ENCODE data around the gene PHKA1.
A peak's percentile ranks its signal among the peaks of the same experiment; 100 is the strongest.

The PHKA1 gene

DNA sequence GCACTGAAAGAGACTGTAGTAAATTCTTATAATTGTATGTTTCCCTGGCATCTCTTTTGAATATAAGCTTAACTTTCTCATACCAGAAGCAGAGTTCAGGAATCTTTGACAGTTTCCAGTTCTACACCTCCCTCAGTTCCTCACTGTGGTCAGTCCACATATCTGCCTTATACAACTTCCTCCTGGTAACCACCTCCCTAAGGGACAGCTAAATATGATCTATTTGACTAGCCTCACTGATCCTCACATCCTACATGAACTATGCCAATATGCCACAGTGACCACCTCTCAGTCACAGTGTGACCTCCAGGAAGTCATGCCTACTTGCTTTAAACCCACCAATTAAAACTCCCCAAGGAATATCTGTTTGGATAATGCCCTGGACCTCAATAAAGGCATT, 89.9 kb downstream of the PHKA1 start:
- TF ChIP-seq, protein P1, sequence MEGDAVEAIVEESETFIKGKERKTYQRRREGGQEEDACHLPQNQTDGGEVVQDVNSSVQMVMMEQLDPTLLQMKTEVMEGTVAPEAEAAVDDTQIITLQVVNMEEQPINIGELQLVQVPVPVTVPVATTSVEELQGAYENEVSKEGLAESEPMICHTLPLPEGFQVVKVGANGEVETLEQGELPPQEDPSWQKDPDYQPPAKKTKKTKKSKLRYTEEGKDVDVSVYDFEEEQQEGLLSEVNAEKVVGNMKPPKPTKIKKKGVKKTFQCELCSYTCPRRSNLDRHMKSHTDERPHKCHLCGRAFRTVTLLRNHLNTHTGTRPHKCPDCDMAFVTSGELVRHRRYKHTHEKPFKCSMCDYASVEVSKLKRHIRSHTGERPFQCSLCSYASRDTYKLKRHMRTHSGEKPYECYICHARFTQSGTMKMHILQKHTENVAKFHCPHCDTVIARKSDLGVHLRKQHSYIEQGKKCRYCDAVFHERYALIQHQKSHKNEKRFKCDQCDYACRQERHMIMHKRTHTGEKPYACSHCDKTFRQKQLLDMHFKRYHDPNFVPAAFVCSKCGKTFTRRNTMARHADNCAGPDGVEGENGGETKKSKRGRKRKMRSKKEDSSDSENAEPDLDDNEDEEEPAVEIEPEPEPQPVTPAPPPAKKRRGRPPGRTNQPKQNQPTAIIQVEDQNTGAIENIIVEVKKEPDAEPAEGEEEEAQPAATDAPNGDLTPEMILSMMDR (IDR thresholded peaks at IDR 0.05; ENCODE audit: insufficient read depth, low read length, poor library complexity, severe bottlenecking), result no peak
- H3K36me3 ChIP-seq (ENCODE audit: control insufficient read depth, insufficient read depth, low read length), result no peaks in the 10 kb centered on the region
- no peak for DNase-seq (ENCODE audit: extremely low read depth, insufficient read length)
- no peak overlapping the region for H3K4me3 ChIP-seq (replicated peaks; ENCODE audit: low read depth, low read length)
- no peaks in the 10 kb centered on the region for H3K27me3 ChIP-seq (replicated peaks; ENCODE audit: control insufficient read depth, insufficient read depth, low read length)

DNA sequence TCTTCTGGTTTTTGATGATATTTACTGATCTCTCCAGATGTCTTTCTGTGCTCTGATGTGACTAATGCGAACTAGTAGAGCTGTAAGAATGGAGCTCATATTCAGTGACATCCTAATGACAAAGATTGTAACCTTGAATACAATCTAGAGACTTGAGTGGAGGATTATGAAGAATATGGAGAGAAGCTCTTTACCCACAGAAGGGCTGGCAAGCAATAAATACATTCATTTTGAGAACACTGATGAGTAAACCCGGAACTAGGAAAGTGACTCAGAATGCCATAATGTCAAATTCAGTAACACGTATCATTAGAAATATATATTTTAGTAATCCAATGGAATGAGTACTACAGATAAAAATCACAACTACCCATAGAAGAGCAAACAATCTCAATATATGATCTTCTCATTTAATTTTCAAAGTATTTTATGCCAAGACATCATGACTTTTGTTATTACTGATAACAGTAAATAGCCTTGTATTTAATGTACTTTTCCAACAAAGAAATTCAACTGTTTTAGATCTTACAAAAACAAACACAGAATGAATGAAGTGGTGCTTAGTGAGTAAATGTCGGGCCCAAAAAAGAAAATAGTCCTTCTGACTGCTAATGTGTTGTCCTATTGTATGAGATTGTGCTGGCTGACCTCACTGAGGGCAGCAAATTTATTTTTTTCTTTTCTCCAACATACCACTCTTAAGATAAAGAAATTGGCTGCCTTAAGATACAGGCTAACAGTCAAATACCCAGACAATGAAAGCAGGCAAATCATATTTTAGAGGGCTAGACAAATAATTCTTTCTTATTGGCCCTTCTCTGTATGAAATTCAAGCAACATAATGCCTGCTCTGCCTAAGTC, 92.3 kb downstream of the PHKA1 start:
- no peaks in the 10 kb centered on the region for H3K36me3 ChIP-seq (ENCODE audit: control insufficient read depth, insufficient read depth, low read length)
- TF ChIP-seq, protein P1 (IDR thresholded peaks at IDR 0.05; ENCODE audit: insufficient read depth, low read length, poor library complexity, severe bottlenecking), result no peak
- H3K27me3 ChIP-seq (replicated peaks; ENCODE audit: control insufficient read depth, insufficient read depth, low read length), result no peaks in the 10 kb centered on the region
- H3K4me3 ChIP-seq (replicated peaks; ENCODE audit: low read depth, low read length), result no peak overlapping the region
- DNase-seq (ENCODE audit: extremely low read depth, insufficient read length), result peak; percentile 50

DNA sequence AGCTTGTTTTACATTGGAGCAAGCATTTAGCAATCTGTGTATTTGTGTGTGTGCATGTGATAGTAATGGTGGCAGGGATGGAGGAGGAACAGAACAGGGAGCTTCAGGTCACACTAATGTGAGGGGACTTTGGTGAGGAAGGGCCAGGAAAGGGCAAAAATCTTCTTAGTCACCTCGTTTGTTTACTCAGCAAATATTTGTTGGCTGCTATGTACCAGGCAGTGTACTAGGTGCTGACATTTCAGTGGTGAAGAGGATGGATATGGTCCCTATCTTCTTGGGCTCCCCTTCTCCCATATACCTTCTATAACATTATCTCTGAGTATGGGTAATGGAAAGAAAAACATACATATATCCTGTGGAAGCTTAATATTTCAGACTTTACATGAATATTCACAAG, 92.9 kb downstream of the PHKA1 start:
- TF ChIP-seq, protein P1 (IDR thresholded peaks at IDR 0.05; ENCODE audit: insufficient read depth, low read length, poor library complexity, severe bottlenecking), result no peak
- DNase-seq (ENCODE audit: extremely low read depth, insufficient read length), result no peak
- no peak overlapping the region for H3K4me3 ChIP-seq (replicated peaks; ENCODE audit: low read depth, low read length)
- H3K27me3 ChIP-seq (replicated peaks; ENCODE audit: control insufficient read depth, insufficient read depth, low read length), result no peaks in the 10 kb centered on the region
- H3K36me3 ChIP-seq (ENCODE audit: control insufficient read depth, insufficient read depth, low read length), result no peaks in the 10 kb centered on the region

DNA sequence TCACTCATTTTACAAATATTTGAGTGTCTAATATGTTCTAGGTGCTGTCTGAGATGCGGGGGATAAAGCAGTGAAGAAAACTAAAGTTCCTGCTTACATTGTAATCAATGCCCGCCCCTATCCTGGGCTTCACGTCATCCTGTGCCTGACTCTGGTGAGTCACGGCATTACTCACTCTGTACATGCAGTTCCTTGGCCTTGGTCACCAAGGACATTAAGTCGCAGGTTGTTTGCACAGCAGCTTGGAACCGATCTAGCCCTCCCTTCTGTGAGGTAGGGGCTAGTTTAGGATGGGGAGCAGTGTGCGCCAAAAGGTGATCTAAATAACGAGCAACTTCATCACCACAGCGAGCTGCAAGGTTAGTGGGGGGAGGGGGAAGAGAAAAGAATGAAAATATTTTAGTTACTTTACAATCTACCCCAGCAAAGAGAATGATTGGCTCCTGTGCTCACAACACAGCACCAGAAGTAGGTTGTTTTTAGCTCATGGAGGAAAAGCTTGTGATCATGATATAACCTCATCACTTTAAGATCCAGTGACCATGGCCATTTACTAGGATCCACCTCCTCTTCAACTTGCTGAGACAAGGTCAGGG, 93.5 kb downstream of the PHKA1 start:
- TF ChIP-seq, protein P1 (IDR thresholded peaks at IDR 0.05; ENCODE audit: insufficient read depth, low read length, poor library complexity, severe bottlenecking), result no peak
- H3K4me3 ChIP-seq (replicated peaks; ENCODE audit: low read depth, low read length), result no peak overlapping the region
- H3K27me3 ChIP-seq (replicated peaks; ENCODE audit: control insufficient read depth, insufficient read depth, low read length), result no peaks in the 10 kb centered on the region
- H3K36me3 ChIP-seq (ENCODE audit: control insufficient read depth, insufficient read depth, low read length), result no peaks in the 10 kb centered on the region
- no peak for DNase-seq (ENCODE audit: extremely low read depth, insufficient read length)

DNA sequence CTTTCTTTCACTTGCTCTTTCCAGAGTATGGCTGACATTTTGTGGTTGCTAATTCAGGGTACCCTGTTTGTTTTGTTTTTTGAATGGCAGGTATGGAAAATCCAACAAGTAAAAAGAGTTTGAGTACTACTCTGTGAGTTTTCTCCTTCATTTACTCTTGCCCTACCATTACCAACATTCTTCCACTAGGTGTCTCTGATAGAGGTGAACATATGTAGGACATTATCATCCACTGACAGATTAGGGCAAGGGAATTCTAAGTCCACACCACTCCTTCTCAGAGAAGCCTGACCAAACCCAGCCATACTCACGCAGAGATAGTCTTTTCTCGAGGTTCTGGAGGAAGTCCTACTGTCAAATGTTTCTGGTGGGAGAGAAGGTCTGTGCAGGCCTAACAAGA, 104.8 kb downstream of the PHKA1 start:
- TF ChIP-seq, protein P1 (IDR thresholded peaks at IDR 0.05; ENCODE audit: insufficient read depth, low read length, poor library complexity, severe bottlenecking), result peak; percentile 24
- DNase-seq (ENCODE audit: extremely low read depth, insufficient read length), result no peak

More for the DNA sequence above, 104.8 kb downstream of the PHKA1 start:
- Histone ChIP-seq H3K4me3 (replicated peaks; ENCODE audit: low read depth, low read length) (no peak overlapping the region), H3K36me3 (ENCODE audit: control insufficient read depth, insufficient read depth, low read length) (no peaks in the 10 kb centered on the region), H3K27me3 (replicated peaks; ENCODE audit: control insufficient read depth, insufficient read depth, low read length) (no peaks in the 10 kb centered on the region)

Data from GM06990 (cell line).